Ovary (tissue), 9 donors: Measurements from ENCODE around the gene JDP2. TPM values are rescaled to one million over a fixed set of nuclear protein-coding genes. Genes with fewer than 3 reads are reported as not detected.

Experiments
- DNase-seq, 5 donors: peaks; one replicate each; pipeline ENCODE4 v3.0.0-alpha.2; 2019 to 2020
- H3K27ac ChIP-seq, 2 donors: fragments of 200-600 bp; one replicate each; pipeline versions ENCODE4 v1.5.1 to v1.8.0; 2019 to 2022
- H3K27me3 ChIP-seq: fragments of 200-600 bp; one replicate; pipeline ENCODE4 v1.8.0; 2022
- H3K36me3 ChIP-seq: fragments of 200-600 bp; sonication (generic); one replicate; pipeline ENCODE4 v1.5.1; 2019
- H3K4me1 ChIP-seq: one replicate; pipeline ENCODE4 v1.8.1; 2013; ENCODE audit warnings: mild to moderate bottlenecking, moderate library complexity; ENCODE audit not compliant: insufficient read depth
- H3K4me3 ChIP-seq: fragments of 200-600 bp; sonication (generic); one replicate; pipeline ENCODE4 v1.5.1; 2017
- H3K9me3 ChIP-seq, 2 donors: fragments of 200-600 bp in 1 of 2; sonication (generic) in 1 of 2; one replicate each; pipeline versions ENCODE4 v1.5.1 to v1.8.1; 2013 to 2019; ENCODE audit warnings: mild to moderate bottlenecking in 1 of 2, moderate library complexity in 1 of 2
- CTCF ChIP-seq, 3 donors: fragments of 450-650 bp in 2 of 3; fragments of 200-600 bp in 1 of 3; IDR thresholded peaks; one replicate each; pipeline versions ENCODE4 v1.5.1 to v1.8.0; 2016 to 2022; ENCODE audit warnings: antibody characterized with exemption in 3 of 3, mild to moderate bottlenecking in 1 of 3
- EP300 ChIP-seq: sonication (generic); formaldehyde crosslinking; IDR thresholded peaks from one replicate; pipeline ENCODE4 v1.6.1; 2017; ENCODE audit warnings: antibody characterized with exemption
- POLR2A ChIP-seq: fragments of 450-650 bp; IDR thresholded peaks from one replicate; pipeline ENCODE4 v1.6.1; 2017; ENCODE audit warnings: antibody characterized with exemption, mild to moderate bottlenecking, moderate library complexity
- WGBS, 3 donors: extraction: QIAGEN DNeasy Blood & Tissue Kit in 1 of 3; methylation state at CpG; one replicate each; pipeline versions ENCODE4 v1.1.5 to v1.1.7; 2013 to 2017; 5-methylcytosine and 5-hydroxymethylcytosine counted together
- intact Hi-C, 4 donors: fragments of 100-400 bp; cut with DNase I; formaldehyde crosslinking; loops; one replicate each; pipeline versions ENCODE4 v1.11.0 to v1.15.1; 2022 to 2023
- polyA plus RNA-seq, 2 donors: library from polyadenylated mRNA; stranded (reverse); fragments of 200-250 nt in 1 of 2; fragments of 350-450 nt in 1 of 2; fragmentation: Illumina TruSeq in 1 of 2; extraction: RNeasy Lipid Tissue Mini Kit (QIAGEN cat#74804) in 1 of 2; gene quantifications; one replicate each; pipeline ENCODE4 v1.2.3, GENCODE V29; 2013 to 2014
- total RNA-seq, 7 donors: library from RNA; depleted of rRNA in 2 of 7; stranded (reverse); fragments of >200 nt in 2 of 7; fragmentation: NEBNext Ultra II Directional in 3 of 7; extraction: Animal tissue kit (Norgen Biotek cat#: 25700) in 3 of 7; gene quantifications; one replicate each; pipeline versions ENCODE4 v1.1.0 to v1.2.4, GENCODE V29; 2016 to 2023
- donor health status: DM: no; HTN: no; CAD: no; lungs with moderate emphysema.
- donor health status: DM: no; HTN: no; CAD: no.
- donor health status: Bipolar disorder and iron deficiency.
- donor health status: DM: yes; HTN: yes; CAD: no.
- donor health status: DM: no; HTN: no; CAD: no.
- donor health status: DM: yes; HTN: yes; CAD: no.

The JDP2 gene
- total and polyA plus RNA-seq, 9 donors = 16.2 to 89.9 (median 26.8) TPM

GRCh38 chr14:75434890-75435248 lies 7.0 kb downstream of the JDP2 start:
- Histone ChIP-seq H3K27me3 (no peaks in the 10 kb centered on the region), H3K4me3 (no peak overlapping the region), H3K9me3 (no peaks in the 10 kb centered on the region), H3K4me1 (peaks cover 4% of the 10 kb centered on the region), H3K36me3 (no peaks in the 10 kb centered on the region), H3K27ac (no peak overlapping the region)
- TF ChIP-seq CTCF (IDR thresholded peaks at IDR 0.05) (no peak), EP300 (no peak), POLR2A (no peak)
- 80 to 91% (median 82%) methylated on average over 8 to 9 of the region's 9 CpGs for WGBS, 3 donors
- DNase-seq = no peak
- intact Hi-C loops = no loop called here

DNA sequence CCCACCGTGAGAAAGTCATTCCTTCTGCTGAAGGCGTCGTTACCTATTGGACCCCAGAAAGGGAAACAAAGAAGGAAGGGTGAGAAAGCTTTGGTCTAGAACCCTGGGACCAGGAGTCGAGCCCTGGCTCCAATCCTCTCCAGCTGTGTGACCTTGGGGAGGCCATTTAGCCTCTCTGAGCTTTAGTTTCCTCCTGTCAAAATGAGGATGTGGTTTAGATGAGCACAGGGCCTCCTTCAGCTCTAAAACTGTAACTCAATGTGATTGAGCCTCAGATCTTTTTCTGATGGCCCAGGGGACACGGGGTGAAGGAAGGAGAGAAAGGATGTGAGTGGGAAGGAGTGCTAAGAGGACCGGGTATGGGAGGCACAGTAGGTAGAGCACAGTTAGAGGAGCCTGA lies 7.7 kb downstream of the JDP2 start:
- Histone ChIP-seq H3K36me3 (no peaks in the 10 kb centered on the region), H3K4me3 (no peak overlapping the region), H3K27me3 (no peaks in the 10 kb centered on the region), H3K27ac (no peak overlapping the region), H3K4me1 (peaks cover 2% of the 10 kb centered on the region), H3K9me3 (no peaks in the 10 kb centered on the region)
- DNase-seq = no peak
- TF ChIP-seq POLR2A = no peak
- TF ChIP-seq EP300 = no peak
- TF ChIP-seq CTCF (IDR thresholded peaks at IDR 0.05) = no peak
- intact Hi-C loops = no loop called here
- WGBS, 3 donors = 79 to 87% (median 81%) methylated on average over 6 of the region's 6 CpGs

GRCh38 chr14:75437201-75438143 lies 9.7 kb downstream of the JDP2 start:
- WGBS, 3 donors = 75 to 83% (median 77%) methylated on average over 14 of the region's 14 CpGs
- Histone ChIP-seq H3K27ac (no peak overlapping the region), H3K4me3 (no peak overlapping the region), H3K4me1 (peaks cover 7% of the 10 kb centered on the region), H3K9me3 (no peaks in the 10 kb centered on the region), H3K36me3 (no peaks in the 10 kb centered on the region), H3K27me3 (no peaks in the 10 kb centered on the region)
- TF ChIP-seq CTCF (IDR thresholded peaks at IDR 0.05) = no peak
- no peak for TF ChIP-seq POLR2A
- no peak for TF ChIP-seq EP300
- intact Hi-C loops = no loop called here
- DNase-seq = no peak

DNA sequence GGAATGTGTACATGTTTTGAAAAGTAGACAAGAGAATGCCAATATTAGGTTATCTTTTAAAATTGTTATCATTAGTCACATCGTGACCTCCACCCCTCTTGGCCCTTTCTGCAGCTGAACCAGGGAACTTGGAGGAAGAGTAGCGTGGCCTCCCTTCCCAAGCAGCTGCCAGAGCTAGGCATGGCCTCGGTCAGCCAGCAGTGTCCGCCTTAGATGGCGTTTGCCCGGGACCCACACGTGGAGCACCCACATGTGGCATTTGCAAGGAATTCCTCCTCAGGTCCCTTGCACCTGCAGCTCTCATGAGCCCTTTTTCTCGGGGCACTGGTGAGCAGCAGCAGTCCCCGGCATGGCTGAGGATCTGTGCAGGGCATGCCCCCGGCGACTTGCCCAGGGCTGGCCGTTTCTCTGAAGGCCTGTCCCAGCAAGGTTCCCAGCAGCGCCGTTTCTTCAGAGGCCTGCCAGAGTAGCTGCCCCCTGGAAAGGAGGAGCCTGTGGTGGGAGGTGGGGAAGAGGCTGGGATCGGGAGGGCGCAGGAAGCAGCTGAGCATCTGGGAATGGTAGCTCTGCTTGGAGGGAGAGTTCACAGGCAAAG lies 10.8 kb downstream of the JDP2 start:
- 78 to 82% (median 81%) methylated on average over 15 to 16 of the region's 16 CpGs for WGBS, 3 donors
- no peak for DNase-seq
- no peaks in the 10 kb centered on the region for H3K36me3 ChIP-seq
- no peak overlapping the region for H3K4me3 ChIP-seq
- no peaks in the 10 kb centered on the region for H3K9me3 ChIP-seq
- H3K27ac ChIP-seq = no peak overlapping the region
- peaks cover 7% of the 10 kb centered on the region for H3K4me1 ChIP-seq
- intact Hi-C loops = no loop called here
- TF ChIP-seq EP300 = no peak
- TF ChIP-seq POLR2A = no peak
- no peak for TF ChIP-seq CTCF (IDR thresholded peaks at IDR 0.05)
- H3K27me3 ChIP-seq = no peaks in the 10 kb centered on the region
